Mesenchymal stem cell (in vitro differentiated cells and primary cell): ENCODE measurements around the gene TNFSF15.

Source experiments
- DNase-seq: peaks from one replicate; pipeline ENCODE4 v3.0.0-alpha.2; 2013
- H2AFZ ChIP-seq: one replicate; pipeline ENCODE4 v1.6.1; 2013; ENCODE audit warnings: low read depth, mild to moderate bottlenecking, control low read depth, inconsistent platforms, low read length, moderate library complexity
- H2AK5ac ChIP-seq: 2 replicates; pipeline ENCODE4 v1.6.1; 2013; ENCODE audit warnings: low read length, moderate library complexity, mild to moderate bottlenecking, inconsistent platforms; ENCODE audit not compliant: severe bottlenecking
- H2BK120ac ChIP-seq: one replicate; pipeline ENCODE4 v1.6.1; 2013; ENCODE audit warnings: low read depth, mild to moderate bottlenecking, inconsistent platforms, low read length, moderate library complexity
- H2BK12ac ChIP-seq, 2 experiments: one replicate each; pipeline ENCODE4 v1.6.1; 2013; ENCODE audit warnings: inconsistent platforms in 2 of 2, low read length in 2 of 2, mild to moderate bottlenecking in 2 of 2, moderate library complexity in 2 of 2, control low read depth in 1 of 2
- H2BK15ac ChIP-seq: one replicate; pipeline ENCODE4 v1.6.1; 2013; ENCODE audit warnings: mild to moderate bottlenecking, low read depth, inconsistent platforms; ENCODE audit not compliant: poor library complexity, severe bottlenecking
- H2BK5ac ChIP-seq: 2 replicates; pipeline ENCODE4 v1.6.1; 2013; ENCODE audit warnings: low read depth, mild to moderate bottlenecking, low read length, control low read depth, inconsistent platforms; ENCODE audit not compliant: poor library complexity, severe bottlenecking
- H3K14ac ChIP-seq, 2 experiments: one replicate each; pipeline ENCODE4 v1.6.1; 2013; ENCODE audit warnings: inconsistent platforms in 2 of 2, low read length in 2 of 2, control low read depth in 1 of 2, mild to moderate bottlenecking in 1 of 2, moderate library complexity in 1 of 2
- H3K18ac ChIP-seq, 2 experiments: one replicate each; pipeline ENCODE4 v1.6.1; 2013; ENCODE audit warnings: inconsistent platforms in 2 of 2, low read length in 2 of 2, control low read depth in 1 of 2, low read depth in 1 of 2, mild to moderate bottlenecking in 1 of 2
- H3K23ac ChIP-seq, 2 experiments: one replicate each; pipeline ENCODE4 v1.6.1; 2013; ENCODE audit warnings: inconsistent platforms in 2 of 2, low read length in 2 of 2, mild to moderate bottlenecking in 2 of 2, moderate library complexity in 2 of 2, control low read depth in 1 of 2
- H3K27ac ChIP-seq: 2 replicates; pipeline ENCODE4 v1.5.1; 2013; ENCODE audit warnings: mild to moderate bottlenecking, moderate library complexity, low read length, control low read depth, inconsistent platforms; ENCODE audit not compliant: poor library complexity, severe bottlenecking
- H3K27me3 ChIP-seq, 2 experiments: 2 replicates each; pipeline versions ENCODE4 v1.6.1 to v1.7.0; 2013; ENCODE audit warnings: low read length in 2 of 2, mild to moderate bottlenecking in 2 of 2, moderate library complexity in 2 of 2, control low read depth in 1 of 2, inconsistent platforms in 1 of 2; ENCODE audit not compliant: control insufficient read depth in 1 of 2, insufficient read depth in 1 of 2
- H3K36me3 ChIP-seq, 2 experiments: 2 replicates each; pipeline versions ENCODE4 v1.6.1 to v1.7.0; 2013; ENCODE audit warnings: low read length in 2 of 2, control low read depth in 1 of 2, inconsistent platforms in 1 of 2, low read depth in 1 of 2, mild to moderate bottlenecking in 1 of 2; ENCODE audit not compliant: insufficient read depth in 2 of 2, control insufficient read depth in 1 of 2
- H3K4ac ChIP-seq, 2 experiments: one replicate each; pipeline ENCODE4 v1.6.1; 2013; ENCODE audit warnings: inconsistent platforms in 2 of 2, low read length in 2 of 2, mild to moderate bottlenecking in 2 of 2, moderate library complexity in 2 of 2, control low read depth in 1 of 2, low read depth in 1 of 2
- H3K4me1 ChIP-seq: 2 replicates; pipeline ENCODE4 v1.6.1; 2013; ENCODE audit warnings: low read depth, low read length, control low read depth; ENCODE audit not compliant: control insufficient read depth, insufficient read depth
- H3K4me2 ChIP-seq: 2 replicates; pipeline ENCODE4 v1.6.1; 2013; ENCODE audit warnings: low read length, mild to moderate bottlenecking, inconsistent platforms; ENCODE audit not compliant: poor library complexity, severe bottlenecking
- H3K4me3 ChIP-seq, 2 experiments: 2 replicates each; pipeline versions ENCODE4 v1.5.1 to v1.7.0; 2013; ENCODE audit warnings: low read length in 2 of 2, mild to moderate bottlenecking in 2 of 2, control low read depth in 1 of 2, low read depth in 1 of 2; ENCODE audit not compliant: insufficient read depth in 1 of 2
- H3K79me1 ChIP-seq: replicated peaks from 2 replicates; pipeline ENCODE4 v1.6.1; 2013; ENCODE audit warnings: mild to moderate bottlenecking, control low read depth, low read length, inconsistent platforms; ENCODE audit not compliant: poor library complexity, severe bottlenecking
- H3K9ac ChIP-seq: 2 replicates; pipeline ENCODE4 v1.7.0; 2013; ENCODE audit warnings: mild to moderate bottlenecking, low read length, moderate library complexity
- H3K9me3 ChIP-seq: 2 replicates; pipeline ENCODE4 v1.7.0; 2013; ENCODE audit warnings: mild to moderate bottlenecking, low read length; ENCODE audit not compliant: control insufficient read depth
- H4K8ac ChIP-seq: one replicate; pipeline ENCODE4 v1.6.1; 2013; ENCODE audit warnings: inconsistent platforms, mild to moderate bottlenecking, low read length, moderate library complexity
- H4K91ac ChIP-seq: one replicate; pipeline ENCODE4 v1.6.1; 2013; ENCODE audit warnings: mild to moderate bottlenecking, low read length, inconsistent platforms
- WGBS: methylation state at CpG from one replicate; pipeline ENCODE4 v1.1.7; 2013; ENCODE audit warnings: mixed read lengths; 5-methylcytosine and 5-hydroxymethylcytosine counted together

The TNFSF15 gene

GRCh38 chr9:114853071-114853855 lies 47.4 kb upstream of the TNFSF15 start:
- H3K4me3 ChIP-seq: no peak overlapping the region
- H3K79me1 ChIP-seq: no peaks in the 10 kb centered on the region
- no peak overlapping the region for H3K4me2 ChIP-seq
- H3K14ac ChIP-seq: no peak overlapping the region
- H3K4ac ChIP-seq: no peak overlapping the region
- no peak overlapping the region for H3K27ac ChIP-seq
- no peaks in the 10 kb centered on the region for H3K27me3 ChIP-seq
- no peak overlapping the region for H4K8ac ChIP-seq
- H3K9me3 ChIP-seq: no peaks in the 10 kb centered on the region
- H2BK12ac ChIP-seq: no peak overlapping the region
- no peak overlapping the region for H3K9ac ChIP-seq
- no peak for DNase-seq
- H2AK5ac ChIP-seq: no peak overlapping the region
- WGBS: 85% methylated on average over 3 of the region's 3 CpGs
- H2BK5ac ChIP-seq: no peak overlapping the region
- H3K4me1 ChIP-seq: no peaks in the 10 kb centered on the region
- H3K23ac ChIP-seq: no peak overlapping the region
- H3K36me3 ChIP-seq: no peaks in the 10 kb centered on the region
- no peak overlapping the region for H2BK120ac ChIP-seq
- peak overlapping the region in 1 of 2 experiments; percentile 86 for H3K18ac ChIP-seq
- peak overlapping the region; percentile 31 for H4K91ac ChIP-seq
- no peak overlapping the region for H2BK15ac ChIP-seq
- H2AFZ ChIP-seq: no peak overlapping the region

GRCh38 chr9:114852050-114852594 lies 46.3 kb upstream of the TNFSF15 start:
- H4K8ac ChIP-seq: no peak overlapping the region
- DNase-seq: peak; percentile 22
- H3K9me3 ChIP-seq: no peaks in the 10 kb centered on the region
- H2BK5ac ChIP-seq: no peak overlapping the region
- H3K18ac ChIP-seq: no peak overlapping the region
- H2BK15ac ChIP-seq: no peak overlapping the region
- H3K23ac ChIP-seq: no peak overlapping the region
- no peaks in the 10 kb centered on the region for H3K79me1 ChIP-seq
- no peak overlapping the region for H2AFZ ChIP-seq
- no peak overlapping the region for H3K27ac ChIP-seq
- H3K4me2 ChIP-seq: no peak overlapping the region
- no peak overlapping the region for H3K4ac ChIP-seq
- no peak overlapping the region for H2BK120ac ChIP-seq
- no peak overlapping the region for H3K4me3 ChIP-seq
- H2AK5ac ChIP-seq: no peak overlapping the region
- H4K91ac ChIP-seq: no peak overlapping the region
- no peaks in the 10 kb centered on the region for H3K4me1 ChIP-seq
- H3K27me3 ChIP-seq: no peaks in the 10 kb centered on the region
- H2BK12ac ChIP-seq: no peak overlapping the region
- H3K36me3 ChIP-seq: no peaks in the 10 kb centered on the region
- H3K9ac ChIP-seq: no peak overlapping the region
- 81% methylated on average over 2 of the region's 4 CpGs for WGBS
- H3K14ac ChIP-seq: no peak overlapping the region

- H3K4me2 ChIP-seq: no peak overlapping the region
- H3K36me3 ChIP-seq: no peaks in the 10 kb centered on the region
- WGBS: 86% methylated on average over 3 of the region's 3 CpGs
- H2AK5ac ChIP-seq: no peak overlapping the region
- H3K18ac ChIP-seq: no peak overlapping the region
- H3K9ac ChIP-seq: no peak overlapping the region
- no peak overlapping the region for H3K27ac ChIP-seq
- H3K23ac ChIP-seq: no peak overlapping the region
- H2BK120ac ChIP-seq: no peak overlapping the region
- no peaks in the 10 kb centered on the region for H3K9me3 ChIP-seq
- H3K4me1 ChIP-seq: no peaks in the 10 kb centered on the region
- H2BK12ac ChIP-seq: peak overlapping the region; percentile 15 to 40
- H2BK15ac ChIP-seq: no peak overlapping the region
- no peak overlapping the region for H4K8ac ChIP-seq
- H3K14ac ChIP-seq: no peak overlapping the region
- no peak overlapping the region for H4K91ac ChIP-seq
- H2BK5ac ChIP-seq: no peak overlapping the region
- H3K27me3 ChIP-seq: no peaks in the 10 kb centered on the region
- no peak overlapping the region for H2AFZ ChIP-seq
- DNase-seq: no peak
- no peak overlapping the region for H3K4me3 ChIP-seq
- no peak overlapping the region for H3K4ac ChIP-seq
- no peaks in the 10 kb centered on the region for H3K79me1 ChIP-seq
Observed at GRCh38 chr9:114851306-114851705, 45.5 kb upstream of the TNFSF15 start.

DNA sequence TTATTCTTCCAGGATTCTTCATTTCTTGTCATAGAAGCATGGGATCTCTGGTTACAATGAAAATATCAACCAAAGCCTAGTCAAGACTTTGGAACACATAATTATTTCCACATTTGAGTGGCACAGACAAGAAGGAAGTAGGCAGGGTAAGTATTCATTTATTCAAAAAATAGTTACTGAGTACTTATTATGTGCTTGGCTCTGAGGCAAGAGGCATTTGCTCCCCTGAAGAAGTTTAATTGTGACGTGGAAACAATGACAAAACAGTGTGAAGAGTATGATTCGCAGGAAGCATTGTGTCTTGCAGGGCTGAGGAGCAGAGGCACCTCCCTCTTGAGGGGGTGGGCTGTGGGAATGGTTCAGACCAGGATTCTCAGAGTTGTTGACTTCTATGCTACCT lies 45.0 kb upstream of the TNFSF15 start:
- Histone ChIP-seq H3K4me1 (no peaks in the 10 kb centered on the region), H2BK5ac (no peak overlapping the region), H3K36me3 (no peaks in the 10 kb centered on the region), H3K23ac (no peak overlapping the region), H3K14ac (no peak overlapping the region), H3K4me2 (no peak overlapping the region), H2BK120ac (no peak overlapping the region), H3K9ac (no peak overlapping the region), H3K4ac (no peak overlapping the region), H3K27me3 (no peaks in the 10 kb centered on the region), H4K91ac (no peak overlapping the region), H2BK12ac (peak overlapping the region in 1 of 2 experiments; percentile 40), H3K9me3 (no peaks in the 10 kb centered on the region), H3K27ac (no peak overlapping the region), H2AFZ (no peak overlapping the region), H4K8ac (no peak overlapping the region), H2AK5ac (no peak overlapping the region), H3K18ac (no peak overlapping the region), H3K79me1 (no peaks in the 10 kb centered on the region), H3K4me3 (no peak overlapping the region), H2BK15ac (no peak overlapping the region)
- DNase-seq: peak; percentile 15
- WGBS: 62% methylated on average over 2 of the region's 2 CpGs
